Liver (tissue), 9 donors: ENCODE results near the gene STT3B. TPM values are rescaled to one million over a fixed set of nuclear protein-coding genes. Genes with fewer than 3 reads are reported as not detected.

Source experiments
- DNase-seq: peaks from one replicate; pipeline ENCODE4 v3.0.0-alpha.2; 2017; ENCODE audit warnings: low spot score
- H3K27ac ChIP-seq, 2 donors: one replicate each; pipeline ENCODE4 v1.7.0; 2013; ENCODE audit warnings: inconsistent platforms in 2 of 2, low read length in 2 of 2, control low read depth in 1 of 2, low read depth in 1 of 2, mild to moderate bottlenecking in 1 of 2
- H3K27me3 ChIP-seq, 4 donors: one replicate each; pipeline versions ENCODE4 v1.6.1 to v1.7.0; 2013; ENCODE audit warnings: low read length in 3 of 4, inconsistent platforms in 1 of 4, mild to moderate bottlenecking in 1 of 4, moderate library complexity in 1 of 4; ENCODE audit not compliant: control insufficient read depth in 4 of 4, insufficient read depth in 4 of 4
- H3K36me3 ChIP-seq, 4 donors: one replicate each; pipeline versions ENCODE4 v1.6.1 to v1.7.0; 2013; ENCODE audit warnings: low read length in 3 of 4, mild to moderate bottlenecking in 3 of 4, low read depth in 1 of 4, moderate library complexity in 1 of 4; ENCODE audit not compliant: control insufficient read depth in 4 of 4, insufficient read depth in 3 of 4
- H3K4me1 ChIP-seq, 4 donors: one replicate each; pipeline versions ENCODE4 v1.6.1 to v1.7.0; 2013; ENCODE audit warnings: low read length in 3 of 4, mild to moderate bottlenecking in 3 of 4, moderate library complexity in 1 of 4; ENCODE audit not compliant: control insufficient read depth in 4 of 4, insufficient read depth in 4 of 4
- H3K4me3 ChIP-seq, 3 donors: one replicate each; pipeline versions ENCODE4 v1.6.1 to v1.7.0; 2013; ENCODE audit warnings: low read length in 3 of 3, control low read depth in 1 of 3, low read depth in 1 of 3, mild to moderate bottlenecking in 1 of 3
- H3K9ac ChIP-seq, 2 donors: one replicate each; pipeline ENCODE4 v1.7.0; 2013; ENCODE audit warnings: low read length in 2 of 2, mild to moderate bottlenecking in 2 of 2, moderate library complexity in 2 of 2, control low read depth in 1 of 2, low read depth in 1 of 2
- H3K9me3 ChIP-seq, 4 donors: one replicate each; pipeline versions ENCODE4 v1.6.1 to v1.7.0; 2013; ENCODE audit warnings: low read length in 3 of 4; ENCODE audit not compliant: control insufficient read depth in 4 of 4
- EGR1 ChIP-seq, 2 donors: IDR thresholded peaks; 2 replicates each; pipeline ENCODE4 v1.6.1; 2016 to 2018; ENCODE audit warnings: antibody characterized with exemption in 2 of 2, low read depth in 2 of 2
- FOXA1 ChIP-seq: IDR thresholded peaks from 2 replicates; pipeline ENCODE4 v1.6.1; 2016; ENCODE audit warnings: antibody characterized with exemption
- FOXA2 ChIP-seq: IDR thresholded peaks from 2 replicates; pipeline ENCODE4 v1.6.1; 2016; ENCODE audit warnings: antibody characterized with exemption
- GABPA ChIP-seq, 2 donors: IDR thresholded peaks in 1 of 2; conservative IDR thresholded peaks in 1 of 2; 2 replicates each; pipeline ENCODE4 v1.6.1; 2016; ENCODE audit warnings: antibody characterized with exemption in 2 of 2, mild to moderate bottlenecking in 1 of 2, moderate library complexity in 1 of 2
- HNF4A ChIP-seq, 2 donors: conservative IDR thresholded peaks; 2 replicates each; pipeline ENCODE4 v1.6.1; 2016; ENCODE audit warnings: antibody characterized with exemption in 2 of 2, mild to moderate bottlenecking in 2 of 2
- HNF4G ChIP-seq: IDR thresholded peaks from 2 replicates; pipeline ENCODE4 v1.6.1; 2016; ENCODE audit warnings: antibody characterized with exemption
- JUND ChIP-seq, 2 donors: IDR thresholded peaks; 2 replicates each; pipeline ENCODE4 v1.6.1; 2016; ENCODE audit warnings: antibody characterized with exemption in 2 of 2
- NR2F2 ChIP-seq: IDR thresholded peaks from 2 replicates; pipeline ENCODE4 v1.6.1; 2016; ENCODE audit warnings: antibody characterized with exemption
- RAD21 ChIP-seq, 2 donors: IDR thresholded peaks; 2 replicates each; pipeline ENCODE4 v1.6.1; 2016; ENCODE audit warnings: antibody characterized with exemption in 2 of 2, mild to moderate bottlenecking in 2 of 2
- SP1 ChIP-seq: IDR thresholded peaks from 2 replicates; pipeline ENCODE4 v1.6.1; 2018; ENCODE audit warnings: antibody characterized with exemption, mild to moderate bottlenecking
- TAF1 ChIP-seq: conservative IDR thresholded peaks from 2 replicates; pipeline ENCODE4 v1.6.1; 2016; ENCODE audit warnings: antibody characterized with exemption, mild to moderate bottlenecking
- YY1 ChIP-seq: IDR thresholded peaks from 2 replicates; pipeline ENCODE4 v1.6.1; 2016; ENCODE audit warnings: antibody characterized with exemption, mild to moderate bottlenecking
- whole genome bisulfite sequencing: extraction: QIAGEN DNeasy Blood & Tissue Kit; methylation state at CpG from one replicate; pipeline ENCODE4 v1.1.7; 2013; 5-methylcytosine and 5-hydroxymethylcytosine counted together
- polyA plus RNA-seq, 2 donors: library from polyadenylated mRNA; stranded (reverse) in 1 of 2; unstranded in 1 of 2; fragments of 200-250 nt in 1 of 2; fragments of >200 nt in 1 of 2; fragmentation: Nextera tagmentation in 1 of 2; extraction: Ambion mirVana in 1 of 2; gene quantifications; one replicate each; pipeline versions ENCODE4 v1.2.1 to v1.2.3, GENCODE V29; 2013 to 2015
- total RNA-seq, 2 donors: library from RNA; depleted of rRNA; stranded (reverse); fragments of >200 nt; gene quantifications; one replicate each; pipeline ENCODE4 v1.2.3, GENCODE V29; 2014
- TF ChIP-seq, protein P1 (sequence below): IDR thresholded peaks from 2 replicates; pipeline ENCODE4 v1.6.1; 2016; ENCODE audit warnings: antibody characterized with exemption
- TF ChIP-seq, protein P2 (sequence below): IDR thresholded peaks from 2 replicates; pipeline ENCODE4 v1.6.1; 2016; ENCODE audit warnings: antibody characterized with exemption
- TF ChIP-seq, protein P3 (sequence below): IDR thresholded peaks from 2 replicates; pipeline ENCODE4 v1.6.1; 2016; ENCODE audit warnings: antibody characterized with exemption
- TF ChIP-seq, protein P4 (sequence below): IDR thresholded peaks from 2 replicates; pipeline ENCODE4 v1.6.1; 2016; ENCODE audit warnings: antibody characterized with exemption, mild to moderate bottlenecking
- TF ChIP-seq, protein P5 (sequence below): fragments of 150-350 bp; IDR thresholded peaks from 2 replicates; pipeline ENCODE4 v1.5.1; 2017; ENCODE audit warnings: improper control_type of control experiment, low read depth, low read length; ENCODE audit not compliant: missing input control
- donor health status: healthy.
- donor health status: healthy.
- donor health status: healthy.
- donor health status: healthy.
- donor health status: healthy.

Gene STT3B
- total and polyA plus RNA-seq, 4 donors, result 23.9 to 128 (median 85.5) TPM

DNA sequence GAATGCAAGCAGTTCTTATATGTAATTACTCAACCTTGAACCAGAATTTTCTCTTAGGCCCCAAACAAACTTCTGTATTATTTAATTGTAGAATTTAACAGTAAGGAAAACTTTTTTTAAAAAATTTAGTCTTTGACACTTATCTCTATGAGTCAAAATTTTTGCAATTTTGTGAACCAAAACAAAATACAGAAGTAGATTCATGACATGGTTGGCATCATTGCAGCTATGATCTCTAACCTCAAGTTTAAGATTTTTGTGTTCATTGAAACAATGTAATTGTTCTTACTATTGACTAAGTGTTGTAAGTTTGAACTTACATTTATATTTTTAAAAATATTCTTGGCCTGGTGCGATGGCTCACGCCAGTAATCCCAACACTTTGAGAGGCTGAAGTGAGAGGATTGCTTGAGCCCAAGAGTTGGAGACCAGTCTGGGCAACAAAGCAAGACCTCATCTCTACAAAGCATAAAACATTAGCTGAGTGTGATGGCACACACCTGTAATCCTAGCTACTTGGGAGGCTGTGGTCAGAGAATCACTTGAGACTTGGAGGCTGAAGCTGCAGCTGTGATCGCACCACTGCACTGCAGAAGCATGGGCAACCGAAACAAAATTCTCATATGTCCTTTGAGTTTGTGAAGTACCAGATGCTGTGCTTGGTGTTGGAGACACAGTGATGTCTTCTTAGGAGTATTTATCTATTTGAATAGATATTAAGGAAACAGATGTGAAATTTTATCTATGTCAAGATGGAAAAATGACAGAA is 39.7 kb downstream of the STT3B start:
- Histone ChIP-seq H3K9me3 (no peaks in the 10 kb centered on the region), H3K4me3 (no peak overlapping the region), H3K36me3 (peaks cover 0 to under 1% (median 0%) of the 10 kb centered on the region in 4 donors), H3K4me1 (peaks cover 0 to 3% (median under 1%) of the 10 kb centered on the region in 4 donors), H3K9ac (no peak overlapping the region), H3K27ac (no peak overlapping the region), H3K27me3 (no peaks in the 10 kb centered on the region)
- DNase-seq, result no peak
- no peak for TF ChIP-seq HNF4G
- TF ChIP-seq SP1, result no peak
- TF ChIP-seq EGR1 (IDR thresholded peaks at IDR 0.05; ENCODE audit: low read depth in 2 of 2), result no peak
- TF ChIP-seq YY1, result no peak
- TF ChIP-seq, protein P1, sequence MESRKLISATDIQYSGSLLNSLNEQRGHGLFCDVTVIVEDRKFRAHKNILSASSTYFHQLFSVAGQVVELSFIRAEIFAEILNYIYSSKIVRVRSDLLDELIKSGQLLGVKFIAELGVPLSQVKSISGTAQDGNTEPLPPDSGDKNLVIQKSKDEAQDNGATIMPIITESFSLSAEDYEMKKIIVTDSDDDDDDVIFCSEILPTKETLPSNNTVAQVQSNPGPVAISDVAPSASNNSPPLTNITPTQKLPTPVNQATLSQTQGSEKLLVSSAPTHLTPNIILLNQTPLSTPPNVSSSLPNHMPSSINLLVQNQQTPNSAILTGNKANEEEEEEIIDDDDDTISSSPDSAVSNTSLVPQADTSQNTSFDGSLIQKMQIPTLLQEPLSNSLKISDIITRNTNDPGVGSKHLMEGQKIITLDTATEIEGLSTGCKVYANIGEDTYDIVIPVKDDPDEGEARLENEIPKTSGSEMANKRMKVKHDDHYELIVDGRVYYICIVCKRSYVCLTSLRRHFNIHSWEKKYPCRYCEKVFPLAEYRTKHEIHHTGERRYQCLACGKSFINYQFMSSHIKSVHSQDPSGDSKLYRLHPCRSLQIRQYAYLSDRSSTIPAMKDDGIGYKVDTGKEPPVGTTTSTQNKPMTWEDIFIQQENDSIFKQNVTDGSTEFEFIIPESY, result no peak
- TF ChIP-seq TAF1, result no peak
- TF ChIP-seq FOXA2, result no peak
- TF ChIP-seq, protein P2, sequence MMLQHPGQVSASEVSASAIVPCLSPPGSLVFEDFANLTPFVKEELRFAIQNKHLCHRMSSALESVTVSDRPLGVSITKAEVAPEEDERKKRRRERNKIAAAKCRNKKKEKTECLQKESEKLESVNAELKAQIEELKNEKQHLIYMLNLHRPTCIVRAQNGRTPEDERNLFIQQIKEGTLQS, result no peak
- TF ChIP-seq, protein P3, sequence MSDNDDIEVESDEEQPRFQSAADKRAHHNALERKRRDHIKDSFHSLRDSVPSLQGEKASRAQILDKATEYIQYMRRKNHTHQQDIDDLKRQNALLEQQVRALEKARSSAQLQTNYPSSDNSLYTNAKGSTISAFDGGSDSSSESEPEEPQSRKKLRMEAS, result no peak
- no peak for TF ChIP-seq NR2F2
- TF ChIP-seq RAD21 (IDR thresholded peaks at IDR 0.05), result no peak
- TF ChIP-seq FOXA1, result no peak
- no peak for TF ChIP-seq HNF4A (conservative IDR thresholded peaks at IDR 0.05)
- WGBS, result 96% methylated on average over 4 of the region's 4 CpGs

DNA sequence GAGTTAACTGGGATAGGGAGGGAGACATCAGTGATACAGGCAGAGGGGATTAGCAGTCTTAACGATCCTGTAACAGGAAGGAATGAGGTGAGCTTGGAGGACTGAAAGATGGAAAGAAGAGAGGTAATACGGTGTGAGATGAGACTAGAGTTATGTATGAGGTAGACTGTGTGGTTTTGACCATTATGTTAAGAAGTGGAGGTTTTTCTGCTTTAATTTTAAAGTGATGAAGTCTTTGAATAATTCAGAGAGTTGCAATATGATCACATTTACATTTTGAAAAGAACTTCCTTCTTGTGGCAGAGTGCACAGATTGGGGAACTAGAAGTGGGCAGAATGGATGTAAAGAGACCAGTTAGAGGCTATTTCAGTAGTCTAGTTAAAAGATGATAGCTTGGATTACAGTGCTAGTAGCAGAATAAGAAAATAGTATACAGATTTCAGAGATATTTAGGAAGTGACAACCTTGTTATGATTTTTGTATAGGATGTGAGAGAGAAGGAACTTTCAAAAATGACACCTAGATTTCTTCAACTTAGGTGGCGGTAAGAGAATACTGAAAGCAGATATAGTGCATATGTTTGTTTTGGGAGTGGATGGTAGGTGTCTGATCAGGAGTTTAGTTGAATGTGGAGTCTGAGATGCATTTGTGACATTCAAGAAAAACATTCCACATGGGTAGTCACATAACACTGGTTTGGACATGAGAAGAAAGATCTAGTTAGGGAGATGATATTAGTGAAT is 40.5 kb downstream of the STT3B start:
- peaks cover 0 to 3% (median under 1%) of the 10 kb centered on the region in 4 donors for H3K4me1 ChIP-seq
- 60% methylated on average over 3 of the region's 3 CpGs for WGBS

More for the DNA sequence above, 40.5 kb downstream of the STT3B start:
- Histone ChIP-seq H3K36me3 (peaks cover 0 to 4% (median 0%) of the 10 kb centered on the region in 4 donors), H3K9me3 (no peaks in the 10 kb centered on the region), H3K4me3 (no peak overlapping the region), H3K27ac (no peak overlapping the region), H3K9ac (no peak overlapping the region), H3K27me3 (no peaks in the 10 kb centered on the region)
- DNase-seq, result no peak
- TF ChIP-seq RAD21 (IDR thresholded peaks at IDR 0.05) (no peak), HNF4A (conservative IDR thresholded peaks at IDR 0.05) (no peak), EGR1 (IDR thresholded peaks at IDR 0.05; ENCODE audit: low read depth in 2 of 2) (no peak), NR2F2 (no peak), JUND (IDR thresholded peaks at IDR 0.05) (no peak), TAF1 (no peak), FOXA2 (no peak), GABPA (IDR thresholded peaks at IDR 0.05 in 1 of 2, conservative IDR thresholded peaks at IDR 0.05 in 1 of 2) (no peak)
- TF ChIP-seq, protein P3, result no peak
- TF ChIP-seq, protein P4, sequence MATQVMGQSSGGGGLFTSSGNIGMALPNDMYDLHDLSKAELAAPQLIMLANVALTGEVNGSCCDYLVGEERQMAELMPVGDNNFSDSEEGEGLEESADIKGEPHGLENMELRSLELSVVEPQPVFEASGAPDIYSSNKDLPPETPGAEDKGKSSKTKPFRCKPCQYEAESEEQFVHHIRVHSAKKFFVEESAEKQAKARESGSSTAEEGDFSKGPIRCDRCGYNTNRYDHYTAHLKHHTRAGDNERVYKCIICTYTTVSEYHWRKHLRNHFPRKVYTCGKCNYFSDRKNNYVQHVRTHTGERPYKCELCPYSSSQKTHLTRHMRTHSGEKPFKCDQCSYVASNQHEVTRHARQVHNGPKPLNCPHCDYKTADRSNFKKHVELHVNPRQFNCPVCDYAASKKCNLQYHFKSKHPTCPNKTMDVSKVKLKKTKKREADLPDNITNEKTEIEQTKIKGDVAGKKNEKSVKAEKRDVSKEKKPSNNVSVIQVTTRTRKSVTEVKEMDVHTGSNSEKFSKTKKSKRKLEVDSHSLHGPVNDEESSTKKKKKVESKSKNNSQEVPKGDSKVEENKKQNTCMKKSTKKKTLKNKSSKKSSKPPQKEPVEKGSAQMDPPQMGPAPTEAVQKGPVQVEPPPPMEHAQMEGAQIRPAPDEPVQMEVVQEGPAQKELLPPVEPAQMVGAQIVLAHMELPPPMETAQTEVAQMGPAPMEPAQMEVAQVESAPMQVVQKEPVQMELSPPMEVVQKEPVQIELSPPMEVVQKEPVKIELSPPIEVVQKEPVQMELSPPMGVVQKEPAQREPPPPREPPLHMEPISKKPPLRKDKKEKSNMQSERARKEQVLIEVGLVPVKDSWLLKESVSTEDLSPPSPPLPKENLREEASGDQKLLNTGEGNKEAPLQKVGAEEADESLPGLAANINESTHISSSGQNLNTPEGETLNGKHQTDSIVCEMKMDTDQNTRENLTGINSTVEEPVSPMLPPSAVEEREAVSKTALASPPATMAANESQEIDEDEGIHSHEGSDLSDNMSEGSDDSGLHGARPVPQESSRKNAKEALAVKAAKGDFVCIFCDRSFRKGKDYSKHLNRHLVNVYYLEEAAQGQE, result no peak
- TF ChIP-seq, protein P5, sequence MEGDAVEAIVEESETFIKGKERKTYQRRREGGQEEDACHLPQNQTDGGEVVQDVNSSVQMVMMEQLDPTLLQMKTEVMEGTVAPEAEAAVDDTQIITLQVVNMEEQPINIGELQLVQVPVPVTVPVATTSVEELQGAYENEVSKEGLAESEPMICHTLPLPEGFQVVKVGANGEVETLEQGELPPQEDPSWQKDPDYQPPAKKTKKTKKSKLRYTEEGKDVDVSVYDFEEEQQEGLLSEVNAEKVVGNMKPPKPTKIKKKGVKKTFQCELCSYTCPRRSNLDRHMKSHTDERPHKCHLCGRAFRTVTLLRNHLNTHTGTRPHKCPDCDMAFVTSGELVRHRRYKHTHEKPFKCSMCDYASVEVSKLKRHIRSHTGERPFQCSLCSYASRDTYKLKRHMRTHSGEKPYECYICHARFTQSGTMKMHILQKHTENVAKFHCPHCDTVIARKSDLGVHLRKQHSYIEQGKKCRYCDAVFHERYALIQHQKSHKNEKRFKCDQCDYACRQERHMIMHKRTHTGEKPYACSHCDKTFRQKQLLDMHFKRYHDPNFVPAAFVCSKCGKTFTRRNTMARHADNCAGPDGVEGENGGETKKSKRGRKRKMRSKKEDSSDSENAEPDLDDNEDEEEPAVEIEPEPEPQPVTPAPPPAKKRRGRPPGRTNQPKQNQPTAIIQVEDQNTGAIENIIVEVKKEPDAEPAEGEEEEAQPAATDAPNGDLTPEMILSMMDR, result no peak
- TF ChIP-seq, protein P2, result no peak
